Measurements from ENCODE around the gene CD247. TPM values are rescaled to one million over a fixed set of nuclear protein-coding genes. Genes with fewer than 3 reads are reported as not detected.

CD247 gene
- polyA plus RNA-seq, 5 donors, result 1.2 to 3.3 (median 1.7) TPM

- no peak for DNase-seq
Observed at GRCh38 chr1:167440345-167440744, 78.0 kb downstream of the CD247 start.

- peak; percentile 33 to 45 for DNase-seq
Observed at GRCh38 chr1:167439301-167439988, 78.9 kb downstream of the CD247 start.

DNA sequence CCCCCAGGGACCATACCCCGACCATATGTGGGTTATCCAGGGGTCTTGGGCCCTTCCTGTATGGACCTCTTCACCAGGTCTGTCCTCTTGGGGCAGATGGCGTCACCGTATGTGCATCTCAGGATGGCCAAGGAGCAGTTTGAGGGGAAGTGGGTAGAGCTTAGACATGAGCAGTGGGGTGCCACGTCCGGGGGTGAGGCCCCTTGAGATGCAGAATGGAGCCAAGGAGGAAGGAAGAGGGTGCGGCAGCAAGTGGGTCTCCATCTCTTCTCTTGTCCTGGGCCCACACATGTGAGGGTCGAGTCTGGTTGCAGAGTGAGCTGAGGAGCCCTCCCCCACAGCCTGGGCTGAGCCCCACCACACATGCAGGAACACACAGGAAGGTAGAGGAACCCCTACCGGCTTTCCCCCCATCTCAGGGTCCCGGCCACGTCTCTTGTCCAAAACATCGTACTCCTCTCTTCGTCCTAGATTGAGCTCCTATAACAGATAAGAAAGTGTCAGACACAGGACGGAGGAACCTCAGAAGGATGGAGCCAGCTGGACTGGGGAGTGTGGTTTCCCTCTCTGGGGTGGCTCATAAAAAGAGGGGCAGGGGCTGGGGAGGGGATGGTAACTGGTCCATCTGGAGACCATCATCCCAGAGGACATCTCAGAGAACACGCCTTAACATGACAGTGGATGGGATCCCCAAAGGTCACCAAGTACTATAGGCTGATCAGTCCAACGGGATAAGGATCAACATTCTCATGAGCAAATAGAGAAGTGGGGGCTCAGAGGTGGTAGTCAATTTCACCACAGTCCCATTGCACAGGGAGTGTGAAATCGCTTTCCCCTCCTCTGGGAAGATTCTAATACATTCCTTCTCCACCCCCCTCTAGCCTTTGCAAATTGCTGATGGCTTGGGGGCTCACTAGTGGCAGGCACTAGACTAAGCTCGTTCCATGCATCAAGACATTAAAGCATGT is 79.9 kb downstream of the CD247 start:
- DNase-seq, result no peak

GRCh38 chr1:167435484-167435883 is 82.8 kb downstream of the CD247 start:
- DNase-seq, result no peak

GRCh38 chr1:167434306-167434705 is 84.0 kb downstream of the CD247 start:
- DNase-seq, result no peak

GRCh38 chr1:167433884-167434283 is 84.4 kb downstream of the CD247 start:
- DNase-seq, result no peak

DNA sequence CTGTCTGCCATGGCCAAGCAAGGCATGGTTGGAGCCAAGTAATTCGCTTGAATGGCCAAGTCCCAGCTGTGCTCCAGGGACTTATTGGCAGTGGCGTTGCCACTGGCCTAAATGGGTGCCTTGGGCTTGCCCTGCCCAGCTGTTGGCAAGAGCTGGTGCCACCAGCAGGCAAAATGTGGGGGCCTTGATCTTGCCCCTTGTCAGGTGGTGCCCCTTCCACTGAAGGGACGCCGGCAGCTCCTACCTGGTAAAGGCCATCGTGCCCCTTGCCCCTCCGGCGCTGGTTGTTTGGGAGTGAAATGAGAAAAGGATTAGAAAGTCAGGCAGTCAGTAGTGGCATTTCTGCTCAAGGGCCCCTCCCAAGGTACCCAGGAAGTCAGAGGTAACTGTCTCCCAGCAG is 85.5 kb downstream of the CD247 start:
- no peak for DNase-seq

- no peak for DNase-seq
Observed at GRCh38 chr1:167431909-167432650, 86.2 kb downstream of the CD247 start.

DNA sequence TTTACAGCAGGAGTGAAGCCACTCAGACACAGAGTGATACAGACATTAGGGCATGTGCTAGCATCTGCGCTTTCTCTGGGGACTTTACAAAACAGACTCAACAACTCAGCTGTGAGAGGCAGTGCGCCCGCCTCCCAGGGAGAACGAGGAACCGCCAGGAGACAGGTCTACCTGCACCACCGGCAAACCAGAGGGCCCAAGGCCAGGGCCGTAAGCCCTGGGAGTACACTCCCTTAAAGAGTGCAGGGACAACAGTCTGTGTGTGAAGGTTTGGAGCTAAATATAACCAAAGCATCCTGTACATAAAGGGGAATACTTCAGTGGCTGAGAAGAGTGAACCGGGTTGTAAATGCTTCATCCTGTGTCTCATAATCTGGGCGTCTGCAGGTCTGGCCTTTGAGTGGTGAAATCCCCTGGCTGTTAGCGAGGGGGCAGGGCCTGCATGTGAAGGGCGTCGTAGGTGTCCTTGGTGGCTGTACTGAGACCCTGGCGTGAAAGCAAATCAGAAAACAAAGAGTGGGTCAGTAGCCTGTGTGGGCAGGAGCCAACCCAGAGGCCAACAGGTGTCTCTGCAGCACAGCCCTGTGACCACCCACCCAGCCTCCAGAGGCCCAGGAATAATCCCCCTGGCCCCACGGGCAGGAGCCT is 86.9 kb downstream of the CD247 start:
- no peak for DNase-seq

DNA sequence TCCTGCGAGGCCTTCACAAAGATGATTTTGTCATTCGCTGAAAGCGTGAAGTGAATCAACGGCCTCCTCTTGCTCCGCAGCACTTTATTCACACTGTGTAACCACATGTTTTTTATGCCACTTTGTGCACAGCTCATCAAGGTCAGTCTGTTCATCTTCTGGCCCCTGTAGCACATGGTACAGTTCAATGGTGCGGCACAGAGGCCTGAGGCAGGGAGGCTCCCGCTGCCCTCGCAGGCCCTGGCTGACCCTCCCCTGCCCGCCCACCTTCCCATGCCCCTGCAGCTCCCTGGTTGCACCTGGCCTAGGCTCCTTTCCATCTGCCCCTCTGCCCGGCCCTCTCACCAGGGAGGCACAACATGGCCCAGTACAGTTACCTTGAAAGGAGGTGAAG is 87.5 kb downstream of the CD247 start:
- DNase-seq, result no peak

DNA sequence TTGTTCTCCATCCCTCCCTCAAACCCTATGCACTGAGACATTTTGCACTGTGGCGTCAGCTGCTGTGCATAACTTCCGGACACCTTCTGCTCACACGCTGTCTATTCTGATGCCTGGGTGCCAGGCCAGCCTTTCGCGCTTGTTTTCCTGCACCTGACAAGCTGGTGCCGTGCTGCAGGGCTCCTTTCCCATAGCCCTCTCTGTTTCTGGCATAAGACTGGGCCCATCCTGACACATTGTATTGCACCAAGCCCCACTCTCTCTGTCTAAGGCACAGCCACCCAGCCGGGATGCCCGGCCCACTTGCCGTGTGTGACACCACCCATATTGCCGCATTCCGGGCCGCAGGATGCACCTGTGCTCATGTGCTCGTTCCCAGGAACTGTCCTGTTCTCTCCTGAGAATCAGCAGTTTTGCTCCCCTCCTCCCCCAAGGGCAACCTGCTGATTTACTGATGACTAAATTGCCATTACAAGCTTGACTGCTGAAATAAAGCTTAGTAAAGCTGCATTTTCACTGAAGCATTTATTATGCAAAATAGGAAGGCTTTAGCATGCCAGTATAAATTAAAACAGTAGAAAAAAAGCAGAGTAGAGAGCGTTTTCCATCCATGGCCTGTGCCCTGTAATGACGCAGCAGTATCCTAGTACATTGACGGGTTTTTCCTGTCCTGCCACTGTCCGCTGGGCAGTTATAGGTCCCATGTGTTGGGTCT is 88.0 kb downstream of the CD247 start:
- DNase-seq, result no peak

DNA sequence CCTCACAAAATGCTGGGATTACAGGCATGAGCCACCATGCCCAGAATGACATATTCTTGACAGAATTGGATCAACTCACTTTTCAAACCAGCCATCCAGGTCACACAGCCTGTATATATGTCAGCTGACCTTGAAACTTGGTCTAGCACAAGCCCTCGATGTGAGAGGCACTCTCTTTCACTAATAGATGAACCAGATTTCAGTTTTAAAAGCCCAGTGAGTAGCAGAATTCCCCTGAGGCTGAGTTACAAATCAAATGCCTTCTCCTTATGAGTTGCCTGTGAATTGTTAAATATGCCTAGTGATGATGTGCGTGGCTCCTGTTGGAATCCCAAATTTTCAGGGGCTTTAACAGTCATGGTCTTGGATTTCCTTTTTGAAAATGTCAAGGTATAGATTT is 88.7 kb downstream of the CD247 start:
- DNase-seq, result no peak

DNA sequence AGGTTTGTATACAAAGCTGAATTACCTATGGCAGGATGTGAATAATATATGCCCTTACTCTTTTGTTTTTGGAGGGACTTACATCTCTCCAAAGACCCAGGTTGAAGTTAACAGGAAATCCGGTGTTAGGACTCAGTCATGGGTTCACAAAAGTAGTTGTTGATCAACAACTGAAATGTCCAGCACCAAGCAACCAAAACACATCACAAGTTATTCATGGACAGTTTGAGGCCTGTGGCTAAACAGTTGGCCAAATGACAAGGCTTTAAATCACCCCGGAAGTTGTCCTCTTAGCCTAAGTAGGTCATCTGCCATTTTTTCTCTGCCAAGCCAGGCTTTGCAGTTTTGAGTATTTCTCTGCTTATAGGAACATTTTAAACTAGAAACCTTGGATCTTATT is 89.9 kb downstream of the CD247 start:
- no peak for DNase-seq

DNA sequence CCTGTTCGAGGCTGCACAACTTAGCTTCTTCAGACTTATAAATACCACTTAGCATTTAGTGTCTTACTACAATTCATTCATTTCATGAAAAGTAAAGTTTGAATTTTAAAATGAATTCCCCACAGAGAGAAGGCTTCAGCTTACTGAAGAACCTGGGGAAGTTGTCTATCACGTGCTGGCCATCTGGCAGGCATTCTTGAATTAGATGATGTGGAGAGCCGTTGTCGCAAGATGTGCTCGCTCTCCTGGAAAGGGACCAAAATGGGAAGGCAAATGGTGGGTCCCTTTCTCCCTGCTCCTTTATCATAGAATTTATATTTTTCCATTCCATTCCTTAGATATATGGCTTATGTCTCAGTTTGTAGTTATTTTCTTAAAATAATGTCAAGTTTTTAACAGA is 90.5 kb downstream of the CD247 start:
- no peak for DNase-seq

DNA sequence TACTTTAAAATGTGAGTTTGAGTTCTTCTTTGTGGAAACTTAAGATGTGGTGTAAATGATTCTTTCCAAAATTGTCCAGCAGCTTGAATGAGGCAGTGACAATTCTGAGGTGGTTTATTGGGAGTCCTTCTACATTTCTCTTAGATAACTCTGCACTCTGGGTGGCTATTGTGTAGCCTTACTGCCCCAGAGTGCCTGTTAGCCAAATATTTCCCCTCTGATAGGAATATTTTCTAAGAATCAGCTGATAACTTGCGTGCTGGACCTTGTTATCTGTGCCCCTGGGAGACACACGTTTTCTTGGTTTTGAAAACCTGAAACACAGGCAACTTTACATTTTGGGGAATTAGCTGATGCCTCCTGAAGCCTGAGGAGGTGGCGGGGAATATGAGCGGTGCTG is 91.6 kb downstream of the CD247 start:
- no peak for DNase-seq

DNA sequence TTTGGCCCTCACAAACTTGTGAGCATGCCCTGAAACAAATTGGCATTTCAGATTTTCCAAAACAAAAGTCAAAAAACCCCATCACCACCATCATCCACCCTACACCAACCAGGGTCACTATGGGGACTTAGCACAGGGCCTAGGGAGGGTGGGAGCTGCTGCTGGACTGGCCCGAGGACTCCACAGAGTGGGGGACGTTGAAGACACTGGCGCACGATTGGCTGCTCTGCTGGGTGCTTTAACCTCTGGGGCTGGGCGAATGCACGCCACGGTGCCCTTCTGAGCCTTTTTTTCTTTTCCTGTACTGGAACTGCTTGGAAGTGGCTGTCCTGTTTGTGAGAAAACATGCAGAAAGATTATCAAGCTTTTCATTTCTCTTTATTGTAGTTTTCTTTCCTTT is 92.8 kb downstream of the CD247 start:
- no peak for DNase-seq

- no peak for DNase-seq
Observed at GRCh38 chr1:167423684-167424619, 94.4 kb downstream of the CD247 start.

- no peak for DNase-seq
Observed at GRCh38 chr1:167420510-167420909, 97.8 kb downstream of the CD247 start.

- no peak for DNase-seq
Observed at GRCh38 chr1:167419245-167419644, 99.1 kb downstream of the CD247 start.

- DNase-seq, result no peak
Observed at GRCh38 chr1:167418391-167418790, 99.9 kb downstream of the CD247 start.

Data from right lung (tissue), 5 donors.